HTERT RPE-1 (cell line): Measurements from ENCODE around the gene PTPN3.

Source experiments
- in situ Hi-C: fragments of 300-500 bp; cut with MboI; formaldehyde crosslinking; loops from 4 replicates; pipeline ENCODE4 v1.14.3; 2020; ENCODE audit warnings: low sequenced_read_pairs

Gene PTPN3

GRCh38 chr9:109428854-109429253, 69.3 kb downstream of the PTPN3 start:
- in situ Hi-C loops: no loop called here

DNA sequence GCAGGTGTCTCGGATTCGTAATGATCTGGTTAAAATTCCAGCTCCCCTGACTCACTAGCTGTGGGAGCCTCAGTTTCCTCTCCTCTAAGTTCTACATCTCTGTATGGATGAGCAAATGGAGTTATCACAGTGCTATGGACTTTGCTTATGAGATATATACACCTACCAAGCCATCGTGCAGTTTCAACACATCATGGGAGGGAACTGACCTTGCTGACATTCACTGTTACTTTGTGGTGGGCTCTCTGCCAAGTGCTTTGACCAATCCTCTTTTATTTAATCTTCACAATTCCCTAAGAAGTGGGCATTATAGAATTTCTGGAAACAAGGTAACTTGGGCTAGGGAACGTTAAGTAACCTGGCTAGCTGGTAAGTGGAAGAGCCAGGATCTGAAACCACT, 70.2 kb downstream of the PTPN3 start:
- in situ Hi-C loops: no loop called here

GRCh38 chr9:109426626-109427402, 71.3 kb downstream of the PTPN3 start:
- in situ Hi-C loops: no loop called here

DNA sequence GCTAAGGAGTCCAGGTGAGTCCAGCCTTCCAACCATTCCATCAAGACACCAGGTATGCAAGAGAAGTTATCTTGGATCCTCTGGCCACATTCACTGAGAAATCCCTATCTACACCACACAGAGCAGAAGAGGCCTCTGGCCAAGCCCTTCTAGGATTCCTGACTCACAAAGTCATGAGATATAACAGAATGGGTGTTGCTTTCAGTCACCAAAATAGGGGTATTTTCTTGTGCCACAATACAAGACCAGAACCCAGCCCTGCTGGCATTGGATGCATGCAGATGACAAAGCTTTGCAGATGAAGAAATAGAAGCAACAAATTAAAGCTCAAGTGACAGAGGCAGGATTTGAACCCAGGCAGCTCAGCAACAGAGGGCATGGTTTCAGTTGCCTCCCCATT, 73.5 kb downstream of the PTPN3 start:
- in situ Hi-C loops: no loop called here

GRCh38 chr9:109423877-109424276, 74.2 kb downstream of the PTPN3 start:
- in situ Hi-C loops: no loop called here

- in situ Hi-C loops: no loop called here
Measured at GRCh38 chr9:109422641-109423040, 75.5 kb downstream of the PTPN3 start.

DNA sequence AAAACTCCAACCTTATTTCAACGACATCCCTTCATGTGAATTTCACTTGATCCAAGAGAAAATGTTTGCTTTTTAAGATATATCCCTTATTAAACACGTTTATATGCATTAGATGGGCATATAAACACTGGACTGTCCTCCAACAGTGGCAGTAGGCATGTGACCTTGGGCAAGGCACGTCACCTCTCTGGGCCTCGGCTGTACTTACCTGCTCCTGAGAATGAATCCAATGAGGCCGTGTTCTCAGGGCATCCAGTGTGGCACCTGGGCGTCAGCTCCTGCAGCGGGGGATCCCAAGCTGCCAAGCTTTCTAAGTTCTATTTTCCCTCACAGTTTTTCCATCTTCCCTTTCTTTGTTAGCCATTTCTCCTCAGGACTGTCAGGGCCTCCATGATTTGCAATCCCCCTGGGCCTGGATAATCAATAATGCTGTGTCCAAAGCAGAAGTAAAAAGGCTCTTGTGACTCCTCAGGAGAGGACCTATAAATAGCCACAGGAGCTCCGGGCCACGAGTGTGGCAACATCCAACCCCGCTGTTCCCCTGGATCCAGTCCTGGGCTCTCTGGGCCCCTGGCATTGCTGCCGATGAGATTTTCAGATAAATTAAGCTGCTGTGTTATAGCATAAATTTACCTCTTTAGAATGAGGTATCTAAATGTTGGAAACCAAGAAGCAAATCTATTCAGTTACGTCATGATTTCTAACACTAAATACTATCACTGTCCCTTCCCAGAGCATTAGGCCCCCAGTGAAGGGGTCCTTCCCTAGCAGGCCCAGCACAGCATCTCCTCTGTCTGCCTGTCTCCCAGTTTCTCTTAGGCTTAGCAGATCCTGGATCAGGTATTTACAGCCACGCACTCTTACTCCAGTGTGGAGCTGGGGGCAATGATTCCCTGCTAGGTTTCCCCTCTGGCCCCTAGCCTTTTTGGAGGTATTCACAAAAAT, 76.8 kb downstream of the PTPN3 start:
- in situ Hi-C loops: no loop called here

- in situ Hi-C loops: no loop called here
Measured at GRCh38 chr9:109419531-109419930, 78.6 kb downstream of the PTPN3 start.

DNA sequence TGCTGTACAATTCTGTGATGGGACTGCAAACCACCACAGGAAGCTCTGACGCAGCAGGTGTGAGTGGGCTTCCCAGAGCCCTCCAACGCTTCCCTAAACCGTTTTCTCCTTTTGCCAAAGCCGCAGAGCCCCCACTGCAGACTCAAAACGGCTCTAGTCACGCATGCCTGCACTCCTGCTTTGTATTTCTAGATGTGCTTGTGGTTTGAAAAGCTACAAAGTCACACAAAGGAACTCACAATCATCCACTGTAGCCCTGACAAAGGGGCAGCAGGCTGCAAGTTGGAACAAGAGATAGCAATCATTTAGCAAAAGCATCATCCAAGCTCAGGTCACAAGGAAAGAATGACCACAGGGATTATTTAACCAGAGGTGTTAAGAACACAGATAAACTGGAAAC, 79.3 kb downstream of the PTPN3 start:
- in situ Hi-C loops: no loop called here

- in situ Hi-C loops: no loop called here
Measured at GRCh38 chr9:109417585-109418544, 80.2 kb downstream of the PTPN3 start.

DNA sequence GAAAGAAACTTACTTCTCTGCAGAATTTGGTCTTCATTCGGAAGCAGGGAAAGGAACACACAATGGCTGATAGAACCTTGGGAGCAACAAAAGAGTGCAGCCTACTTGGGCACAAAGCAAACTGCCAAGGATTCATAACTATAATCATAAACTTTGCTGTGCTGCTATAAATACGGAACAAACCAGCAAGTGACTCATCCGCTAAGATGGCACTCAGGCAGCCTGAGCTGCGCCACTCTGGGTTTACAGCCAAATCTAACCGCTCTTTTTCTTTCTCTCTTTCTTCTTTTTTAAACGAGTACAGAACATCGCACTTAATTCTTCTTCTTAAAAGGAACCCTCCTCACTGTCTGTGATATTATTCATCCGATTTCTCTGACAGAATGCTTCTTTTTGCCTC, 81.1 kb downstream of the PTPN3 start:
- in situ Hi-C loops: no loop called here

DNA sequence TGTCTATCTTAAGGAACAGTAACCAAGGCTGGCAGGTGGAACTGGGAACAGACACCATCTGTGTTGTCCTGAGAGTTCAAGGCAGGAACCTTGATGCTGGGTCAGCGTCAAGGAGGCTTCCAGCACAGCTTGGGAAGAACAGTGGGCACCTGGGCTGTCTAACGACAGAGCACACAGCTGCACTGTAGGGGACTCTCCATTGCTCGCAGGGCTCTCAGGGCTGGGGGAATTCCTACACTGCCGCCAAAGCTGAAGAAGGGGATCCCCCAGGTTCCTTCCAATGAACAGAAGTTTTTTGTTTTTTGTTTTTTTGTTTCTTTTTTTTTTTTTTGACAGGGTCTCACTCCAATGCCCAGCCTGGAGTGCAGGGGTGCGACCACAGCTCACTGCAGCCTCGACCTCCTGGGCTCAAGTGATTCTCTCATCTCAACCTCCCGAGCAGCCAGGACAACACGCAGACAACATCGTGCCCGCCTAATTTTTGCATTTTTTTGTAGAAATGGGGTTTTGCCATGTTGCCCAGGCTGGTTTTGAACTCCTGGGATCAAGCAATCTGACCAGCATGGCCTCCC, 81.9 kb downstream of the PTPN3 start:
- in situ Hi-C loops: no loop called here

DNA sequence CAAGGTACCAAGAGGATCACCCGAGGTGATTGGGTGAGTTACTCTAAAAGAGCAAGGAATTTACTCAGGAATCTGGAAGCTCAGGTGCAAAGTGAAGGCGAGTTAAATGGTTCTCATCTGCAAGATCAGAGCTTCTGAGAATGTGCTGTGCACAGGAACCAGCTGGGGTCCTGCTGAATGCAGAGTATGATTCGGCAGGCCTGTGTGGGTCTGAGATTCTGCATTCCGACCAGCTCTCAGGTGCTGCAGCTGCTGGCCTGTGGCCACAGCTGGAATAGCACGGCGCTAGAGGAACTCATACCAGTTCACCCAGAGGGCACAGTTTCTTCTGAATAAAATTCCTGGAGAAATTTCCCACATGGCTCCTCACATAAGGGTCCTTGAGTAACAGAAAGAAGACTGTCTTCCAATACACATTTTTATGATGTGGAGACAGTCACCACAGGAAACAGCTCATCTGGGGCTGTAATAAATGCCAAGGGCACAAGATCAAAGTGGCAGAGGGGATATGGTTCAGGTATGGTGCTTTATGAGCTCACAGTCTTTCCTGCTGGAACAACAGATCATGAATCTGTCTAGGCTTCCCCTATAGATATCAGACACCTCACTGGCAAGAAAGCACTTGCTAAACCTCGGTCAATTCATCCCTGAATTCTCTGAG, 83.9 kb downstream of the PTPN3 start:
- in situ Hi-C loops: no loop called here

GRCh38 chr9:109411798-109412352, 86.2 kb downstream of the PTPN3 start:
- in situ Hi-C loops: no loop called here

DNA sequence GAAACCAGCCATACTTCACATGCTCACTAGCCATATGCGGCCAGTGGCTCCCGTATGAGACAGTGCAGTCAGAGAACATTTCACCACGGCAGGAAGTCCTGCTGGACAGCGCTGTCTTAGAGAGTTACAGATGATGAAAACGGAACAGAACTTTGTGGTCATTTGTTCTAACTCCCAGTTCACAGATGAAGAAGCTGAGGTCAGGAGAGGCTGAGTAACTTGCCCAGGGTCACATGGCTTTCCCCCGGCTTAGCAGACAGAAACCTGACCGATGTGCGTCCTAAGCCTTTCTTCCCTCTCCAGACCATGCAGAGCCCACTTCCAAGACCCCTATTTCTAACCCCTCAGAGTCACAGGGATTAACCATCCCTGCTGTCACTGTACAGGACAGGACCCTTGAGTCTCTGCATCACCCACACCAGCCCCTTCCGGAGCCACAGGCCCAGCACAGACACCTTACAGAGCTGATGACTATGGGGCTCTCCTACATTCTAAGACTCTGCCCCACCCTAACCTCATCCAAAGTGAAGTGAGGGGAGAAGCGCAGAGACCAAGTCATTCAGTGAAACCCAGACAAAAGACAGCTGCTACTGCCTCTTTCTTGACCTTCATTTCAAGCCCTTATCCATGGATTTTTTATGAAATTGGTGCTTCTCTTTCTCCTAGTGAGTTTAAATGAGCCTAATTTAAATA, 86.9 kb downstream of the PTPN3 start:
- in situ Hi-C loops: no loop called here

GRCh38 chr9:109409773-109410397, 88.2 kb downstream of the PTPN3 start:
- in situ Hi-C loops: no loop called here

DNA sequence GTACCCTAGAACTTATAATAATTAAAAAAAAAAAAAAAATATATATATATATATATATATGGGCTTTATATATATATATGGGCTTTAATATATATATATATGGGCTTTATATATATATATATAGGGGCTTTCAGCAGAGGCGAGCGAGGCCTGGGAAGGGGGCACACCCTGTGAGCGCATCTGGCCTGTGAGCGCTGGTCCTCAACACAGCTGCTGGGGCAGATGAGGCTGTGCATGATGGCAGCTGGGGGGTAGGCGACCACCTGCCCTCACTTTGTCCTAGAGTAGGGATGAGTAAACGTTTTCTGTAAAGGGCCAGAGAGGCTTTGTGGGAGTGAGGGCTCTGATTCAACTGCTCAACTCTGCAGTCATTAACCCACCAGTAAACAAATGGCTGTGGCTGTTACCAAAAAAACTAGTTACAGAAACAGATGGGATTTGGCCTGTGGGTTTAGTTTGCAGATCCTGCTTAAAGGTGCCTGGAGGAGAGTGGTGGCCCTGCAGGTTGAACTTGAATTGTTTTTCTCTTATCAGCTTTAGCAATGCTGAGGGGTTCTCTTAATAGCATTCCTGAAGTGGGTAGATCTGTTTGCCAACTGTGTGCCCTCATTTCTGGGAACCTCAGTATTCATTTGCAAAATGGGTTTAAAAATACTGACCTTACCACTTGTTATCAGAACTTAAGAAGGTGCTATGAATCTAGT, 89.2 kb downstream of the PTPN3 start:
- in situ Hi-C loops: no loop called here

DNA sequence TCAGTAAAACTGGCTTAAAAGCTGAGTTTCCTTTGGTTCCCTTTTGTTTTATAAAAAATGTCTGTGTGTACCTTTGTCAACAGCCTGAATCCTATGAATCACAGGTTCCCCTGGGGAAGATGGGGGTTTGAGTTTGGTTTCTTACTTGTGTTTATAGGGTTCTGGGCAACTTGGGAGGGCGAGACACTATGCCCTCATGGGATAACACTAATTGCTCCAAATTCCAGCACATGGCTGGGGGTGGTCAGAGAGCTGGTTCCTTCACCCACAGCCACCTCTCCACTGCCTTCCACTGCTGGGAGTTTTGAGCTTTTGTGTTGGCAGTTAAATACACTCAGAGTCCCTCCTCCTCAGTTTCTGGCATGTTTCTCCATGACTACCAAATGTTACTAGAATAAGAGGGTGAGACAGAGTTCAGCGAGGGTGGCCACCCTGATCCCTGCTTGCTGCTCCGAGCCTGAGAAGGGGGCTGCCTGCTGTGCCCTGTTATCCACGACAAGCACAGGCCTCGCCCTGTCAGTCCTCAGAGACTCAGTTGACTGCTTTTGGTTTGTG, 94.3 kb downstream of the PTPN3 start:
- in situ Hi-C loops: no loop called here
